Duodenal mucosa (tissue), 2 donors: ENCODE data around the gene FBRS.

Experiments used
- H3K27ac ChIP-seq: one replicate; pipeline ENCODE4 v1.7.0; 2013; ENCODE audit warnings: low read depth, low read length
- H3K27me3 ChIP-seq, 2 donors: one replicate each; pipeline ENCODE4 v1.7.0; 2013; ENCODE audit warnings: low read length in 2 of 2, control low read depth in 1 of 2; ENCODE audit not compliant: insufficient read depth in 2 of 2, control insufficient read depth in 1 of 2
- H3K36me3 ChIP-seq, 2 donors: one replicate each; pipeline ENCODE4 v1.7.0; 2013; ENCODE audit warnings: low read length in 2 of 2, control low read depth in 1 of 2; ENCODE audit not compliant: insufficient read depth in 2 of 2, control insufficient read depth in 1 of 2
- H3K4me1 ChIP-seq, 2 donors: one replicate each; pipeline ENCODE4 v1.7.0; 2013; ENCODE audit warnings: low read length in 2 of 2, control low read depth in 1 of 2; ENCODE audit not compliant: insufficient read depth in 2 of 2, control insufficient read depth in 1 of 2
- H3K4me3 ChIP-seq, 2 donors: one replicate each; pipeline ENCODE4 v1.7.0; 2013; ENCODE audit warnings: low read length in 2 of 2, low read depth in 1 of 2
- H3K9ac ChIP-seq, 2 donors: one replicate each; pipeline ENCODE4 v1.7.0; 2013; ENCODE audit warnings: low read length in 2 of 2, low read depth in 1 of 2
- H3K9me3 ChIP-seq, 2 donors: one replicate each; pipeline ENCODE4 v1.7.0; 2013; ENCODE audit warnings: low read length in 2 of 2, control low read depth in 1 of 2; ENCODE audit not compliant: control insufficient read depth in 1 of 2

FBRS gene

DNA sequence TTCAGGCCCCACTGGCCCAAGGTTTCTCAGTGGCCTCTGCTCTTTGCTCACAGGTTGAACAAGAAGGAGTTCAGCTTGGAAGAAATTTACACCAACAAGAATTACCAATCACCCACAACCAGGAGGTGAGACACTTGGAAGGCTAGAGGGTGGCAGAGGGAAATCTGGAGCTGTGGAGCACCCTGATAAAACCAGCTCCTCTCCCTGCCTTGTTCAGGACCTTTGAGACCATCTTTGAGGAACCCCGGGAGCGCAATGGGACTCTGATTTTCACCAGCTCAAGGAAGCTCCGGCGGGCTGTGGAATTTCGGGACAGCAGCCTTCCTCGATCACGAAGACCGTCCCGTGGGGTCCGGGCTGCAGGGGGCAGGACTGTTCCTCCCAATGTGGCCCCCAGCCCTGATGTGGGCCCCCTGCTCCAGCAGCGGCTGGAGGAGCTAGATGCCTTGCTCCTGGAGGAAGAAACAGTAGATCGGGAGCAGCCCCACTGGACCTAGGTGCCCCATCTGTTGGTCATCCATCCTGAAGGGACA, 2.4 kb upstream of the FBRS start:
- Histone ChIP-seq H3K27me3 (no peaks in the 10 kb centered on the region), H3K4me1 (peaks cover 30 to 31% of the 10 kb centered on the region in 2 donors), H3K9me3 (no peaks in the 10 kb centered on the region), H3K4me3 (no peak overlapping the region), H3K9ac (no peak overlapping the region), H3K36me3 (peaks cover 21 to 46% of the 10 kb centered on the region in 2 donors), H3K27ac (no peak overlapping the region)

DNA sequence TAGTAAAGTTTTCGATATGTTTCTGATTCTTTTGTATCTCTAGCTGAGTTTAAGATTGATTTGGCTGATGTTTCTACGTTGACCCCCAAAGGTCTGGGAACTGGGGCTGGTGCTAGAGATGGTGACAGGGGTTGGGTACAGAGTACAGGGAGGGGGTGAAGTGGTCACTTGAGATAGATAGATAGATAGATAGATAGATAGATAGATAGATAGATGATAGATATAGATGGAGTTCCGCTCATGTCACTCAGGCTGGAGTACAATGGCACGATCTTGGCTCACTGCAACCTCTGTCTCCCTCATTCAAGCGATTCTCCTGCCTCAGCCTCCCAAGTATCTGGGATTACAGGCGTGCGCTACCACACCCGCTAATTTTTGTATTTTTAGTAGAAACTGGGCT, 1.8 kb upstream of the FBRS start:
- H3K4me3 ChIP-seq: no peak overlapping the region
- H3K27me3 ChIP-seq: no peaks in the 10 kb centered on the region
- peaks cover 36% of the 10 kb centered on the region in 2 donors for H3K4me1 ChIP-seq
- H3K27ac ChIP-seq: no peak overlapping the region
- H3K9me3 ChIP-seq: no peaks in the 10 kb centered on the region
- H3K9ac ChIP-seq: no peak overlapping the region
- H3K36me3 ChIP-seq: peaks cover 21 to 51% of the 10 kb centered on the region in 2 donors

DNA sequence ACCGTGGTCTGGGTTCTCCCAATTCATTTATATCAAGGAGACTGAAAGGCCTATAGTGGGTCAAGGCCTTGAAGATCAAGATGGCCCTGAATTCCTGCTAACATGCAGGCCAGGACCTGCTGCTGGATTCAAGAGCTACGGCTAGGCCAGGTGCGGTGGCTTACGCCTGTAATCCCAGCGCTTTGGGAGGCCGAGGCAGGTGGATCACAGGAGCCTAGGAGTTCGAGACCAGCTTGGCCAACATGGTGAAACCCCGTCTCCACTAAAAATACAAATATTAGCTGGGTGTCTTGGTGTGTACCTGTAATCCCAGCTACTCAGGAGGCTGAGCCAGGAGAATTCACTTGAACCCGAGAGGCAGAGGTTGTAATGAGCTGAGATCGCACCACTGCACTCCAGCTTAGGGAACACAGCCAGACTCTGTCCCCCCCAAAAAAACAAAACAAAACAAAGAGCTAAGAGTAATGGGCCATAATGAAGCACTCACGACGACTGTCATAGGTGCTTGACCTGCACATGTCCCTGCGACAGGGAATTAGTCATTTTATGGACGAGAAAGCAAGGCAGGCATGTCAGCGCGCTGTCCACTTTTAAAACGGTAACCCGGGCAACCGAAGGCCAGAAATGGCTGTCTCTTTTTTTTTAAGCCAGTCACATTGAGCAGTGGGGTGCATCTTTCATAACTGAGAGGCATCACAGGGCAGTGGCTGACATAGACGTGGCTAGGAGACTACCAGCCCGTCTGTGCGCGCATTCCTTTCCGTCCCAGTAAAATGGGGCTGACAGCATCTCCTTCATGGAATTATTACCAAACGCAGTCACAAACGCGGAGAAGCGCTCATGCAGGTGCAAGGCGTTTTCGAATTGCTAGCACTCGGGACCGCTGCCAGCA, 1.0 kb upstream of the FBRS start:
- Histone ChIP-seq H3K36me3 (peaks cover 27 to 59% of the 10 kb centered on the region in 2 donors), H3K27ac (peak overlapping the region; percentile 100), H3K4me1 (peaks cover 34 to 35% of the 10 kb centered on the region in 2 donors), H3K27me3 (no peaks in the 10 kb centered on the region), H3K9me3 (no peaks in the 10 kb centered on the region), H3K4me3 (peak overlapping the region; percentile 72 to 78), H3K9ac (peak overlapping the region; percentile 45 to 77)

DNA sequence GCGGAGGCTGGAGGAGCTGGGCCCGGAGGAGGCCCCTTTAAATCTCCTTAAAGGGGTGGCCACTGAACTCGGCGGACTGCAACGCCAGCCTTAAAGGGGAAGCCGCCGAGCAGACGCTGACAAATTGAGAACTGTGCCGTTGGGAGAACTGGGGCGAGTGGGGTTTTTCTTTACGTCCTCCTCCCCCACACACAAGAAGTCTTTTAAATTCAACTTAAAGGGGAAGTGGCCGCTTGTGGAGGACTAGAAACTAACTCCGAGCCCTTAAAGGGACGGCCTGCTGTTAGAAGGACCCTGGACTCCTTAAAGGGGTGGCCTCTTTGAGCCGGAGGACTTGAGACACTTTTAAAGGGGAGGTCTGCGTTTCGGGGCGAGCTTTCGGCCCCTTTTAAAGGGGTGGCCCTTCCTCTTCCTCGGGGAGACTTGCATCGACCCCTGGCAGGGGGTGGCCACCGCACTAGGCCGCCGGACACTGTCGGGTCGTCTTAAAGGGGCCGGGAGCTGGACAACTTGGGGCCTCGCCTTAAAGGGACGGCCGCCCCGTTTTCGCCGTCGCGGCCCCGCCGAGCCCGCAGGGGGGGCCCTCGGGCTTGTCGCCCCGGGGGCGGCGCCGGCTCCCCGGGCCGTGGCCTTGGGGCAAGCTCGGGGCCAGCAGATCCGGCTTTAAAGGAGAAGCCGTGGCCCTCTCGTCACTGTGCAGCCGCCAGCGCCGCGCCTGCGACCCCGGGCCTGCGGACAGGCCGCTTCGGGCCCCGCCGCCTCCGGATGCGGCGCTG, 688 bp downstream of the FBRS start:
- Histone ChIP-seq H3K9me3 (no peaks in the 10 kb centered on the region), H3K36me3 (peaks cover 40 to 59% of the 10 kb centered on the region in 2 donors), H3K4me3 (peak overlapping the region; percentile 86 to 96), H3K4me1 (peaks cover 38 to 41% of the 10 kb centered on the region in 2 donors), H3K27ac (peak overlapping the region; percentile 100), H3K27me3 (no peaks in the 10 kb centered on the region), H3K9ac (peak overlapping the region; percentile 81 to 96)

DNA sequence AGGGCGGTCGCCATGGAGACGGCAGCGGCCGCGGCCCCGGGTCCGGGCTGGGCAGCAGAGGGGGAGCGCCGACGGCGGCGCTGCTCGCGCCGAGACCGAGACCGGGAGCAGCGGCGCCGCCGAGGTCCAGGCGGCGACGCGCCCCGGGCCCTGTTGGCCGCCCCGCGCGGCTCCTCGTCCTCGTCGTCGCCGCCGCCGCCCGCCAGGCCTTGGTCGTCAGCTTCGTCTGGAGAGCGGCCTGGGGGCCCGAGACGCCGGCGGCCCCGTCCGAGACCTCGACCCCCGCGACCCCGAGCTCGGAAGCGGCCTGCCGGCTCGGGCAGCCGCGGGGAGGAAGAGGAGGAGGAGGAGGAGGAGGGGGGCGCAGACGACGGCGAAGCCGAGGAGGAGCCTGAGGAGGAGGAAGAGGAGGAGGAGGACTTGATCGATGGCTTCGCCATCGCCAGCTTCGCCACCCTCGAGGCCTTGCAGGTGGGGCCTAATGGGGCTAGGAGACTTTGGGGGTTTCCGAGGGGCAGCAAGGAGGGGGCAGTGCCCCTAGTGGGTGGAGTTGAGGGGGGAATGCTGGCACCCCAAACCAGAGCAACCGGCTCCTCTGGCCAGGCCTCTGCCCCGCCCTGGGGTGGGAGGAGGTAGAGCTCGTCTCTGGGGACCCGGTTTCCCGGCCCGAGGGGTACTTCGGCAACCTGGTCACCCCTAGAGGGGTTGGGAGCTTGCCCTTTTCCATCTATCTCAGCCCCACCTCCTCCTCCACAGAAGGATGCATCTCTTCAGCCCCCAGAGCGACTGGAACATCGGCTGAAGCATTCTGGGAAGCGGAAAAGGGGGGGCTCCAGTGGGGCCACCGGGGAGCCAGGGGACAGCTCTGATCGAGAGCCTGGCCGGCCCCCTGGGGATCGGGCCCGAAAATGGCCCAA, 1.5 kb downstream of the FBRS start:
- Histone ChIP-seq H3K9me3 (no peaks in the 10 kb centered on the region), H3K36me3 (peaks cover 37 to 57% of the 10 kb centered on the region in 2 donors), H3K4me1 (peaks cover 38 to 41% of the 10 kb centered on the region in 2 donors), H3K27me3 (no peaks in the 10 kb centered on the region), H3K4me3 (peak overlapping the region; percentile 86 to 96), H3K9ac (peak overlapping the region; percentile 81 to 96), H3K27ac (peak overlapping the region; percentile 100)

DNA sequence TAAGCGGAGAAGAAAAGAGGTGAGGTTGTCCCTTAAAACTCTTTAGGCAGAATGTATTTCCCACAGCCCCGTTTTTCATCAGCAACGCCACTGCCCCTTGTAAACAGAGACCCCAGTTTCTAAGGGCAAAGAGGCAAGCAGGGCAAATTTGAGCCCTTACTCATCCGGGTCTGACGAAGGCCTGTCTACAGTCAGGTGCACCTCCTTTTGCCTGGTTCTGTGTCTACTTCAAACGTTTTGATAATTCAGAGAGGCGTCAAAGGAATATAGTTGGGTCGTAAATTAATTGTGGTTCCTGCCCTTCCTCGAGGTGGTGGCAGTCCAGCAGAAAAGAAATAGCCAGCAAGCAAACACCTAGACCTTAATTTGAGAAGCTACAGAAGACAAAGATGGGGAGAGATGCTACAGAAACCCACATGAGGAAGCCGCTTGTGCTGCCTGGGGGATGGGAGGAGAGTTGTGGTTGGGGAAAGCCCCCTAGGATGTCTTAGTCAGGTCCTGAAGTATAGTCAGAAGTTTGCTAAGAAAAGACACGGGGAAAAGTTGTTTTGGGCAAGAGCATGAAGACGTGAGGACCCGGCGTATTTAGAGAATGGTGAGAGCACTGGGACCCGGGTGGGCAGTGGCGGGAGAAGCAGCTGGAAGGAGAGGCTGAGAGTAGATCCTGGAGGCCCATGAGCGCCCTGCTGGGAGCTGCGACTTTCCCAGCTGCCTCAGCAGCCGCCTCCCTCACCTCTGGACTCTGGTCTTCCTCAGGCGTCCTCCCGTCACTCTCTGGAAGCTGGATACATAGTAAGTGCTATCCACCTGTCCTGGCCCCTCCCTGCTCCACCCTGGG, 2.4 kb downstream of the FBRS start:
- peaks cover 37 to 57% of the 10 kb centered on the region in 2 donors for H3K36me3 ChIP-seq
- H3K27ac ChIP-seq: peak overlapping the region; percentile 100
- peaks cover 38 to 41% of the 10 kb centered on the region in 2 donors for H3K4me1 ChIP-seq

DNA sequence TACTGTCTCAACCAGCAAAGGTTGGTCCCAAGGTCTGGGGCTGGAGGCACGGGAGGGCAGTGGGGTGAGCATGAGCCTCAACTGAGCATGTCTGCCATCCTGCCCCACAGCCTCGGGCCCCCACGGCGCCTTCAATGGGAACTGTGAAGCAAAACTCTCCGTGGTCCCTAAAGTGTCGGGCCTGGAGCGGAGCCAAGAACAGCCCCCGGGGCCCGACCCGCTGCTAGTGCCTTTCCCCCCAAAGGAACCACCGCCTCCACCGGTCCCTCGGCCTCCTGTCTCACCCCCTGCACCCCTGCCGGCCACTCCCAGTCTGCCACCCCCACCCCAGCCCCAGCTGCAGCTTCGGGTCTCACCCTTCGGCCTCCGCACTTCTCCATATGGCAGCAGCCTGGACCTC, 4.2 kb downstream of the FBRS start:
- Histone ChIP-seq H3K4me1 (peaks cover 30 to 32% of the 10 kb centered on the region in 2 donors), H3K36me3 (peaks cover 49 to 64% of the 10 kb centered on the region in 2 donors), H3K9ac (no peak overlapping the region), H3K9me3 (no peaks in the 10 kb centered on the region), H3K4me3 (no peak overlapping the region), H3K27me3 (no peaks in the 10 kb centered on the region), H3K27ac (no peak overlapping the region)

More for the DNA sequence above, 2.4 kb downstream of the FBRS start:
- no peaks in the 10 kb centered on the region for H3K27me3 ChIP-seq
- peak overlapping the region; percentile 86 to 96 for H3K4me3 ChIP-seq
- no peaks in the 10 kb centered on the region for H3K9me3 ChIP-seq
- H3K9ac ChIP-seq: peak overlapping the region; percentile 81 to 92

DNA sequence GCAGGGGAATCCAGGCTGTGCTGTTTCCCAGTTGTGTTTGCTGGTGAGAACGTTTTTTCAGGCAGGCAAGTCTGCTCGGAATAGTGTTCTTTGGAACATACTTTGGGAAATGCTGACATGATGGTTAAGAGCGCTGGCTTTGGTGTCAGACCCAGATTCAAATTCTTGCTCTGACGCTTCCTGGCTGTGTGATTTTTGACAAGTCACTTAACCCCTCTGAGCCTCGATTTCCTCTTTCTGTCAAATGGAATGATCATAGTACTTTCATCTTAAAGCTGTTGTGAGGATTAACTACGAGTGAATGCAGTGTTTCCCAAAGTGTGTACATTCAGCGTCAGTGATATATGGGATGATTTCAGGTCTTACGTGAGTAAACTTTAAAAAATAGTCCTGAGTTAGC, 4.8 kb downstream of the FBRS start:
- Histone ChIP-seq H3K27me3 (no peaks in the 10 kb centered on the region), H3K27ac (no peak overlapping the region), H3K4me1 (peaks cover 28 to 30% of the 10 kb centered on the region in 2 donors), H3K9me3 (no peaks in the 10 kb centered on the region), H3K9ac (no peak overlapping the region), H3K4me3 (no peak overlapping the region), H3K36me3 (peaks cover 54 to 70% of the 10 kb centered on the region in 2 donors)

DNA sequence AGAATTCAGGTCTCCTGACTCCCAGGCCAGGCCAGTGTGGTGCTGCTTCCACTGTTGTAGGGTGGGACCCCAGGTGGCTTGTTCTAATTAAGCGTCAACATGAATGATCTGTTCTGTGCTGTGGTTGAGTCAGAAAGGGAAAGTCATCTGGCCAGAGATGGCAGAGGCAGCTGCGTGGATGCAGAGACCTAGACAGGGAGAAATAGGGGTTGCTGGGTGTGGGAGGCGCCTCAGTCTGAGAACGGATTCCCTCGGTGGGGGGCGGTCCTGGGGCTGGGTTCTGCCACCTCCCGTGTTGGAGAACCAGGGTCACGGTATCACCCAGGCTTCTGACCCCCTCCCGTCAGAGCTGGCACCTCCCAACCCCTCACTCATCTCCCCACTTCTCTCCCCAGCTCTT, 5.6 kb downstream of the FBRS start:
- H3K27ac ChIP-seq: no peak overlapping the region
- H3K27me3 ChIP-seq: no peaks in the 10 kb centered on the region
- no peak overlapping the region for H3K4me3 ChIP-seq
- peaks cover 28 to 30% of the 10 kb centered on the region in 2 donors for H3K4me1 ChIP-seq
- H3K9me3 ChIP-seq: no peaks in the 10 kb centered on the region
- no peak overlapping the region for H3K9ac ChIP-seq
- H3K36me3 ChIP-seq: peaks cover 54 to 76% of the 10 kb centered on the region in 2 donors
